IMR-90 (cell line): ENCODE data around the gene ZNF26. TPM values are rescaled to one million over a fixed set of nuclear protein-coding genes. Genes with fewer than 3 reads are reported as not detected.

Experiments used
- ATAC-seq: fragments of 200-7000 bp; cut with Tn5 transposase; 2 replicates; pipeline ENCODE4 v1.9.1; 2020; ENCODE audit warnings: low read depth, mild to moderate bottlenecking, moderate library complexity
- BruUV-seq: library from RNA; stranded (reverse); fragments of 400-500 nt; replicated peaks from 2 replicates; lab custom pipeline; 2021; lab: Mats Ljungman, UMichigan
- CTCF ChIA-PET: fragments of 300-600 bp; formaldehyde crosslinking; extraction: SDS; loops from one replicate; lab custom pipeline; 2021; ENCODE audit warnings: antibody characterized with exemption; lab: Yijun Ruan, JAX
- POLR2A ChIA-PET: fragments of 300-600 bp; sonication (Branson Sonifier 250); formaldehyde crosslinking; loops from one replicate; lab custom pipeline; 2022; ENCODE audit warnings: antibody characterized with exemption; ENCODE audit not compliant: unreplicated experiment; lab: Charles Lee
- DNase-seq: peaks from one replicate; pipeline ENCODE4 v3.0.0; 2013
- H2AFZ ChIP-seq: replicated peaks from 2 replicates; pipeline ENCODE3; 2013; ENCODE audit warnings: low read length, mild to moderate bottlenecking; ENCODE audit not compliant: poor library complexity
- H2AK5ac ChIP-seq: 2 replicates; pipeline ENCODE4 v1.6.1; 2013; ENCODE audit warnings: low read depth, low read length, inconsistent platforms
- H2AK9ac ChIP-seq: replicated peaks from 2 replicates; pipeline ENCODE3; 2013; ENCODE audit warnings: mild to moderate bottlenecking, low read depth, low read length, moderate library complexity; ENCODE audit not compliant: poor library complexity
- H2BK120ac ChIP-seq: 2 replicates; pipeline ENCODE4 v1.6.1; 2013; ENCODE audit warnings: low read depth, low read length, inconsistent platforms
- H2BK15ac ChIP-seq: 3 replicates; pipeline ENCODE4 v1.6.1; 2013; ENCODE audit warnings: low read depth, low read length, inconsistent platforms
- H2BK20ac ChIP-seq: 2 replicates; pipeline ENCODE4 v1.6.1; 2013; ENCODE audit warnings: low read depth, mild to moderate bottlenecking, inconsistent platforms, low read length, moderate library complexity
- H2BK5ac ChIP-seq: 2 replicates; pipeline ENCODE4 v1.6.1; 2013; ENCODE audit warnings: mild to moderate bottlenecking, low read depth, low read length, inconsistent platforms; ENCODE audit not compliant: poor library complexity, severe bottlenecking
- H3K14ac ChIP-seq: replicated peaks from 2 replicates; pipeline ENCODE4 v1.6.1; 2013; ENCODE audit warnings: low read depth, low read length, inconsistent platforms
- H3K18ac ChIP-seq: 2 replicates; pipeline ENCODE4 v1.6.1; 2013; ENCODE audit warnings: low read depth, low read length, control low read depth
- H3K23ac ChIP-seq: 2 replicates; pipeline ENCODE4 v1.6.1; 2013; ENCODE audit warnings: low read depth, low read length, inconsistent platforms
- H3K27ac ChIP-seq: 2 replicates; pipeline ENCODE4 v1.5.1; 2013; ENCODE audit warnings: mild to moderate bottlenecking, control low read depth, low read length; ENCODE audit not compliant: insufficient read depth
- H3K27me3 ChIP-seq: 2 replicates; pipeline ENCODE4 v1.6.1; 2013; ENCODE audit warnings: low read length; ENCODE audit not compliant: control insufficient read depth, insufficient read depth
- H3K36me3 ChIP-seq: 2 replicates; pipeline ENCODE4 v1.6.1; 2013; ENCODE audit warnings: low read length, mixed read lengths; ENCODE audit not compliant: control insufficient read depth, insufficient read depth
- H3K4ac ChIP-seq: 2 replicates; pipeline ENCODE4 v1.6.1; 2013; ENCODE audit warnings: low read depth, low read length, inconsistent platforms
- H3K4me1 ChIP-seq: 2 replicates; pipeline ENCODE4 v1.6.1; 2013; ENCODE audit warnings: low read length, mixed read lengths; ENCODE audit not compliant: control insufficient read depth, insufficient read depth
- H3K4me2 ChIP-seq: 2 replicates; pipeline ENCODE4 v1.6.1; 2013; ENCODE audit warnings: low read depth, mild to moderate bottlenecking, control low read depth, low read length, moderate library complexity
- H3K4me3 ChIP-seq: 2 replicates; pipeline ENCODE4 v1.5.1; 2013; ENCODE audit warnings: low read depth, mild to moderate bottlenecking, control low read depth, low read length, moderate library complexity; ENCODE audit not compliant: insufficient read depth
- H3K56ac ChIP-seq: 2 replicates; pipeline ENCODE4 v1.6.1; 2013; ENCODE audit warnings: low read length, inconsistent platforms; ENCODE audit not compliant: insufficient read depth; ENCODE audit errors: extremely low read depth
- H3K79me1 ChIP-seq, 2 experiments: 2 replicates each; pipeline ENCODE4 v1.6.1; 2013; ENCODE audit warnings: low read length in 2 of 2, inconsistent platforms in 1 of 2, low read depth in 1 of 2
- H3K9ac ChIP-seq: 2 replicates; pipeline ENCODE4 v1.6.1; 2013; ENCODE audit warnings: low read depth, low read length, control low read depth
- H3K9me1 ChIP-seq: 2 replicates; pipeline ENCODE4 v1.6.1; 2013; ENCODE audit warnings: low read length, inconsistent platforms; ENCODE audit not compliant: insufficient read depth
- H3K9me3 ChIP-seq: 2 replicates; pipeline ENCODE4 v1.6.1; 2013; ENCODE audit warnings: low read length; ENCODE audit not compliant: control insufficient read depth, insufficient read depth
- H4K20me1 ChIP-seq: 2 replicates; pipeline ENCODE4 v1.6.1; 2013; ENCODE audit warnings: low read length, inconsistent platforms; ENCODE audit not compliant: insufficient read depth
- H4K5ac ChIP-seq: 2 replicates; pipeline ENCODE4 v1.6.1; 2013; ENCODE audit warnings: mild to moderate bottlenecking, low read depth, low read length, control low read depth
- H4K8ac ChIP-seq, 2 experiments: 2 replicates each; pipeline ENCODE4 v1.6.1; 2013; ENCODE audit warnings: low read depth in 2 of 2, low read length in 2 of 2, control low read depth in 1 of 2, inconsistent platforms in 1 of 2
- H4K91ac ChIP-seq: 2 replicates; pipeline ENCODE4 v1.6.1; 2013; ENCODE audit warnings: low read depth, low read length, inconsistent platforms; ENCODE audit not compliant: insufficient read depth
- CEBPB ChIP-seq: IDR thresholded peaks from 2 replicates; pipeline ENCODE4 v1.6.1; 2012; ENCODE audit warnings: low read depth, low read length, improper control_type of control experiment
- CHD1 ChIP-seq: IDR thresholded peaks from 2 replicates; pipeline ENCODE4 v1.6.1; 2012; ENCODE audit warnings: low read depth, low read length, improper control_type of control experiment
- MAFK ChIP-seq: IDR thresholded peaks from 2 replicates; pipeline ENCODE4 v1.6.1; 2012; ENCODE audit warnings: low read depth, low read length, improper control_type of control experiment
- POLR2A ChIP-seq: IDR thresholded peaks from 2 replicates; pipeline ENCODE4 v1.6.1; 2012; ENCODE audit warnings: mild to moderate bottlenecking, low read depth, low read length
- RFX5 ChIP-seq: IDR thresholded peaks from 2 replicates; pipeline ENCODE4 v1.8.0; 2012; ENCODE audit warnings: low read depth, mild to moderate bottlenecking, low read length, moderate library complexity
- SMC3 ChIP-seq: fragments of 150-350 bp; IDR thresholded peaks from 2 replicates; pipeline ENCODE4 v1.6.1; 2016; ENCODE audit warnings: low read depth, mild to moderate bottlenecking, antibody characterized with exemption, low read length, moderate library complexity
- USF2 ChIP-seq: fragments of 150-350 bp; IDR thresholded peaks from 2 replicates; pipeline ENCODE4 v1.6.1; 2017; ENCODE audit warnings: mild to moderate bottlenecking, antibody characterized with exemption, low read length, low read depth
- WGBS, 2 experiments: methylation state at CpG; one replicate each; pipeline versions ENCODE4 v1.1.5 to v1.1.7; 2013; ENCODE audit warnings: missing lambda C conversion rate in 2 of 2; ENCODE audit not compliant: insufficient read length in 1 of 2; ENCODE audit errors: extremely low coverage in 2 of 2; 5-methylcytosine and 5-hydroxymethylcytosine counted together
- dilution Hi-C: fragments of 300-500 bp; cut with HindIII; formaldehyde crosslinking; loops from one replicate; pipeline ENCODE4 v1.14.3; 2018; ENCODE audit warnings: low sequenced_read_pairs; ENCODE audit not compliant: unreplicated experiment
- in situ Hi-C: fragments of 300-500 bp; cut with MboI; formaldehyde crosslinking; loops from 3 replicates; pipeline ENCODE4 v1.14.3; 2019; ENCODE audit warnings: low sequenced_read_pairs, inconsistent platforms, mixed read lengths
- intact Hi-C: fragments of 100-400 bp; cut with micrococcal nuclease; formaldehyde crosslinking; loops from 2 replicates; pipeline ENCODE4 v1.10.0; 2022
- polyA plus RNA-seq, 3 experiments: library from polyadenylated mRNA; depleted of rRNA; stranded (reverse); fragments of >200 nt; gene quantifications; 2 replicates each; pipeline ENCODE4 v1.2.3, GENCODE V29; 2012; ENCODE audit warnings: low replicate concordance in 1 of 3
- total RNA-seq: library from RNA; depleted of rRNA; stranded (reverse); fragments of >200 nt; gene quantifications from 2 replicates; pipeline ENCODE4 v1.2.3, GENCODE V29; 2012

ZNF26 gene
- total and polyA plus RNA-seq, 2 of the 4 experiments (the other 2 are of a cell fraction), result 6.3 to 11.8 TPM

GRCh38 chr12:132945806-132946205 lies 40.4 kb upstream of the ZNF26 start:
- Histone ChIP-seq H3K23ac (no peak overlapping the region), H3K79me1 (peaks cover 10 to 28% of the 10 kb centered on the region in 2 experiments), H3K4me3 (no peak overlapping the region), H3K36me3 (peaks cover 72% of the 10 kb centered on the region), H4K8ac (no peak overlapping the region), H2BK5ac (no peak overlapping the region), H3K27ac (no peak overlapping the region), H2AK9ac (no peak overlapping the region), H4K5ac (no peak overlapping the region), H3K4me2 (no peak overlapping the region), H2AFZ (no peak overlapping the region), H3K4me1 (no peaks in the 10 kb centered on the region), H3K9me3 (peaks cover 87% of the 10 kb centered on the region), H4K91ac (no peak overlapping the region), H4K20me1 (no peaks in the 10 kb centered on the region), H3K14ac (no peak overlapping the region), H3K27me3 (no peaks in the 10 kb centered on the region), H3K9me1 (no peaks in the 10 kb centered on the region), H2BK15ac (no peak overlapping the region), H3K9ac (no peak overlapping the region), H2AK5ac (no peak overlapping the region), H3K56ac (no peak overlapping the region), H2BK20ac (no peak overlapping the region), H3K18ac (no peak overlapping the region), H2BK120ac (no peak overlapping the region), H3K4ac (no peak overlapping the region)
- TF ChIP-seq POLR2A, result no peak
- no peak for TF ChIP-seq USF2
- no peak for TF ChIP-seq RFX5
- no peak for TF ChIP-seq SMC3
- no peak for TF ChIP-seq CHD1
- no peak for TF ChIP-seq CEBPB
- TF ChIP-seq MAFK, result no peak
- WGBS, 2 experiments, result 100% methylated on average over 6 of the region's 9 CpGs; no CpG with 5 or more reads in 1 of the 2 experiments
- ATAC-seq (no peak), DNase-seq (no peak)
- POLR2A ChIA-PET, result no interaction called here
- no TSS peak for BruUV-seq
- CTCF ChIA-PET, result no interaction called here
- intact Hi-C loops (no loop called here), in situ Hi-C loops (no loop called here), dilution Hi-C loops (no loop called here)
